DND-41 (cell line): ENCODE data around the gene RNF113A.

Source experiments
- CTCF ChIP-seq: IDR thresholded peaks from 2 replicates; pipeline ENCODE4 v1.5.1; 2012; ENCODE audit warnings: borderline replicate concordance, low read length, moderate library complexity, mild to moderate bottlenecking; ENCODE audit not compliant: poor library complexity, severe bottlenecking; ENCODE audit errors: extremely low read depth
- EZH2 ChIP-seq: IDR thresholded peaks from 3 replicates; pipeline ENCODE4 v1.6.1; 2012; ENCODE audit warnings: borderline replicate concordance, low read depth, mild to moderate bottlenecking, moderate library complexity, low read length, inconsistent platforms; ENCODE audit not compliant: severe bottlenecking

DNA sequence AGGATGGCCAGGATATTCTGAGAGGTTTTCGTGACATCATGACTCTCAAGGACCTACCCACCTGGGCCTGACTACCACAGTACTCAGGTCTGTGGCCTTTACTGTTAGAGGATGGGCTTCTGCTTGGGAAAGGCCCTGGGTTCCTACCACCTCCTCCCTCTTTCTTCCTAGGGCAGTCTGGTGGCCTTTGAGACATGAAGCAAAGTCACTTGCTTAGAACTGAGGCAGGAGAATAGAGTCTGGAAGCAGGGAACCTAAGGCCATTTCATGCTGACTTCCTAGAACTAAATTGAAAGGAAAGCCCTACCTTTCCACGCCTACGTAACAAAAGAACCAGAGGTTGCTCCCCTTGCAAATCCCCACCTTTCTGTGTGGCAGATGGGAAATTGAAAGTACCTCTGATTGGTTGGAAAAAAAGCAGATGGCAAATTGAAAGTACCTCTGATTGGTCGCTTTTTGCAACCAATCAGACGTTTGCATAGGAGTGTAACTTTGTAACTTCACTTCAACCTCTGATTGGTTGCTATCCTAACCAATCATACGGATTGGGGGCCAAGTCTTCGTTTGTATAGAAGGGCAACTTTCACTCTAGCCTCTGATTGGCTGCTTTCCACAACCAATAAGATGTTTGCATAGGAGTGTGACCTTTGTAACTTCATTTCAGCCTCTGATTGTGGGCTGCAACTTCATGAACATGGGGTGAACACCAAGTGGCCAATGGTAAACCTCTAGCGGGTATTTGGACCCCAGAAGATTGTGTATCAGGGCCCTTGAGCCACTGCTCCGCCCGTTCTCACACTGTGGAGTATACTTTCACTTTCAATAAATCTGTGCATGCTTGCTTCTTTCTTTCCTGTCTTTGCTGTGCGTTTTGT, 14.3 kb upstream of the RNF113A start:
- no peak for TF ChIP-seq CTCF
- no peak for TF ChIP-seq EZH2
